Ovary (tissue), 9 donors: Measurements from ENCODE around the gene CD244. TPM values are rescaled to one million over a fixed set of nuclear protein-coding genes. Genes with fewer than 3 reads are reported as not detected.
A peak's percentile ranks its signal among the peaks of the same experiment; 100 is the strongest.

Experiments used
- DNase-seq, 5 donors: peaks; one replicate each; pipeline ENCODE4 v3.0.0-alpha.2; 2019 to 2020
- H3K27ac ChIP-seq, 2 donors: fragments of 200-600 bp; one replicate each; pipeline versions ENCODE4 v1.5.1 to v1.8.0; 2019 to 2022
- H3K27me3 ChIP-seq: fragments of 200-600 bp; one replicate; pipeline ENCODE4 v1.8.0; 2022
- H3K36me3 ChIP-seq: fragments of 200-600 bp; sonication (generic); one replicate; pipeline ENCODE4 v1.5.1; 2019
- H3K4me1 ChIP-seq: one replicate; pipeline ENCODE4 v1.8.1; 2013; ENCODE audit warnings: mild to moderate bottlenecking, moderate library complexity; ENCODE audit not compliant: insufficient read depth
- H3K4me3 ChIP-seq: fragments of 200-600 bp; sonication (generic); one replicate; pipeline ENCODE4 v1.5.1; 2017
- H3K9me3 ChIP-seq, 2 donors: fragments of 200-600 bp in 1 of 2; sonication (generic) in 1 of 2; one replicate each; pipeline versions ENCODE4 v1.5.1 to v1.8.1; 2013 to 2019; ENCODE audit warnings: mild to moderate bottlenecking in 1 of 2, moderate library complexity in 1 of 2
- CTCF ChIP-seq, 3 donors: fragments of 450-650 bp in 2 of 3; fragments of 200-600 bp in 1 of 3; IDR thresholded peaks; one replicate each; pipeline versions ENCODE4 v1.5.1 to v1.8.0; 2016 to 2022; ENCODE audit warnings: antibody characterized with exemption in 3 of 3, mild to moderate bottlenecking in 1 of 3
- EP300 ChIP-seq: sonication (generic); formaldehyde crosslinking; IDR thresholded peaks from one replicate; pipeline ENCODE4 v1.6.1; 2017; ENCODE audit warnings: antibody characterized with exemption
- POLR2A ChIP-seq: fragments of 450-650 bp; IDR thresholded peaks from one replicate; pipeline ENCODE4 v1.6.1; 2017; ENCODE audit warnings: antibody characterized with exemption, mild to moderate bottlenecking, moderate library complexity
- WGBS, 3 donors: extraction: QIAGEN DNeasy Blood & Tissue Kit in 1 of 3; methylation state at CpG; one replicate each; pipeline versions ENCODE4 v1.1.5 to v1.1.7; 2013 to 2017; 5-methylcytosine and 5-hydroxymethylcytosine counted together
- intact Hi-C, 4 donors: fragments of 100-400 bp; cut with DNase I; formaldehyde crosslinking; loops; one replicate each; pipeline versions ENCODE4 v1.11.0 to v1.15.1; 2022 to 2023
- polyA plus RNA-seq, 2 donors: library from polyadenylated mRNA; stranded (reverse); fragments of 200-250 nt in 1 of 2; fragments of 350-450 nt in 1 of 2; fragmentation: Illumina TruSeq in 1 of 2; extraction: RNeasy Lipid Tissue Mini Kit (QIAGEN cat#74804) in 1 of 2; gene quantifications; one replicate each; pipeline ENCODE4 v1.2.3, GENCODE V29; 2013 to 2014
- total RNA-seq, 7 donors: library from RNA; depleted of rRNA in 2 of 7; stranded (reverse); fragments of >200 nt in 2 of 7; fragmentation: NEBNext Ultra II Directional in 3 of 7; extraction: Animal tissue kit (Norgen Biotek cat#: 25700) in 3 of 7; gene quantifications; one replicate each; pipeline versions ENCODE4 v1.1.0 to v1.2.4, GENCODE V29; 2016 to 2023
- donor health status: DM: no; HTN: no; CAD: no; lungs with moderate emphysema.
- donor health status: DM: no; HTN: no; CAD: no.
- donor health status: Bipolar disorder and iron deficiency.
- donor health status: DM: yes; HTN: yes; CAD: no.
- donor health status: DM: no; HTN: no; CAD: no.
- donor health status: DM: yes; HTN: yes; CAD: no.

Gene CD244
- total and polyA plus RNA-seq, 9 donors = 0.45 to 3.1 (median 0.60) TPM

DNA sequence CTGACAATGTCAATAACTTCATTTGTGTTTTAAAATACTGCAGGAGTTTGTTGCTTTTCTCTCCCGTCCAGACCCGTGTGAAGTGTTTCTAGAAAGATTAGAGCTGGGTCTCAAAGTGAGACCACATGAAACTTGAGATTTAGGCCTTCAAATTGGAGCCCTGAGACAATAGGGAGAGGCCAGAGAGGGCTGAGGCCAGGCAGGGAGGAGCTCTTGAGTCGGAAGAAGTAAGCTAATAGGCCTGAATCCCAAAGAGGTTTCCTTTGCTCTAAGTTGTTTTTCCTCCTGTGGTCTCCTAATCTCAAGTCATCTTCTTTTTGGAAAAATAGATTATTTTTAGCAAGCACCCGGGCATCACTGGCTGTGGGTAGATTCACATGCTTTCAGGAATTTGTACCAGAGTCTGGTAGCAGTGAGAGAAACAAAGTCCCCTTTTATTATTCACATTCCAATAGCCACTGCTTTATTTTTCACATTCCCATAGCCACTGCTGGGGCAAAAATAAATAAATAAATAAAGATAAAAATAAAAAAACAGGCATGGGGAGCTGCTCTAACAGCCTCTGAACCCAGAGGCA lies 25.6 kb downstream of the CD244 start:
- no peaks in the 10 kb centered on the region for H3K36me3 ChIP-seq
- H3K4me1 ChIP-seq = peaks cover 4% of the 10 kb centered on the region
- TF ChIP-seq POLR2A (no peak), EP300 (no peak), CTCF (IDR thresholded peaks at IDR 0.05) (no peak)
- H3K9me3 ChIP-seq = no peaks in the 10 kb centered on the region
- no peak overlapping the region for H3K4me3 ChIP-seq
- no peak overlapping the region for H3K27ac ChIP-seq
- no peaks in the 10 kb centered on the region for H3K27me3 ChIP-seq
- intact Hi-C loops = loop anchor here in 2 of 4 donors (5.0 to 10.0 kb wide), 2 partner anchors 115 to 258 kb away; partner anchors contain the start of genes ITLN2 (in 1 of the 2) and KLHDC9 (in 1 of the 2)
- no peak for DNase-seq
- 39 to 43% (median 41%) methylated on average over 4 of the region's 4 CpGs for WGBS, 3 donors

DNA sequence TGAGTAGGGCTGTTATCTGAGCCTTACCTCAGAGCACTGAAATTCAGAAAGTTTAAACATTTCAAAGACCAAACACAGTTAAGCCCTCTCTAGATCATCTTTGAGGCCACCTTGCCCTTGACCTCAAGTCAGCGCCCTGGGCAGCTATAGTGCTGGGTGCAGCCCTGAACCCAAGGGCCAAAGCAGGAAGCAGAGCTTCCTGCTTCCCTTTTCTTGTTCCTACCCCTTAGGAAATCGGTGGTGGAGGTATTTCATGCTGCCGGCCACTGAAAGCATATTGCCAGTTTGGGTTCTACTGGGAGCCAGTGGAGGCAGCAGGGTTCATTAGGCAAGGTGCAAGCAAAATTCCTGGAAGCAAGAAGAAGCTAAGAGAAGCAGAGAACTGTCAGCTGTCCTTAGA lies 26.1 kb downstream of the CD244 start:
- no peak for DNase-seq
- no peaks in the 10 kb centered on the region for H3K27me3 ChIP-seq
- no peak overlapping the region for H3K27ac ChIP-seq
- 45 to 74% (median 64%) methylated on average over 3 of the region's 3 CpGs for WGBS, 3 donors
- H3K4me3 ChIP-seq = no peak overlapping the region
- no peaks in the 10 kb centered on the region for H3K36me3 ChIP-seq
- H3K9me3 ChIP-seq = no peaks in the 10 kb centered on the region
- intact Hi-C loops = loop anchor here in 2 of 4 donors (5.0 to 10.0 kb wide), 2 partner anchors 116 to 258 kb away; partner anchors contain the start of genes ITLN2 (in 1 of the 2) and KLHDC9 (in 1 of the 2)
- H3K4me1 ChIP-seq = peaks cover 4% of the 10 kb centered on the region
- TF ChIP-seq EP300 = no peak
- TF ChIP-seq POLR2A = no peak
- no peak for TF ChIP-seq CTCF (IDR thresholded peaks at IDR 0.05)

GRCh38 chr1:160835751-160836150 lies 26.9 kb downstream of the CD244 start:
- intact Hi-C loops = loop anchor here in 2 of 4 donors (5.0 to 10.0 kb wide), 2 partner anchors 117 to 259 kb away; partner anchors contain the start of genes ITLN2 (in 1 of the 2) and KLHDC9 (in 1 of the 2)
- Histone ChIP-seq H3K9me3 (no peaks in the 10 kb centered on the region), H3K4me1 (peaks cover 4% of the 10 kb centered on the region), H3K4me3 (no peak overlapping the region), H3K27me3 (no peaks in the 10 kb centered on the region), H3K36me3 (no peaks in the 10 kb centered on the region), H3K27ac (no peak overlapping the region)
- no peak for DNase-seq
- WGBS, 3 donors = 82 to 84% (median 84%) methylated on average over 3 of the region's 3 CpGs
- TF ChIP-seq CTCF (IDR thresholded peaks at IDR 0.05) (no peak), EP300 (no peak), POLR2A (no peak)

DNA sequence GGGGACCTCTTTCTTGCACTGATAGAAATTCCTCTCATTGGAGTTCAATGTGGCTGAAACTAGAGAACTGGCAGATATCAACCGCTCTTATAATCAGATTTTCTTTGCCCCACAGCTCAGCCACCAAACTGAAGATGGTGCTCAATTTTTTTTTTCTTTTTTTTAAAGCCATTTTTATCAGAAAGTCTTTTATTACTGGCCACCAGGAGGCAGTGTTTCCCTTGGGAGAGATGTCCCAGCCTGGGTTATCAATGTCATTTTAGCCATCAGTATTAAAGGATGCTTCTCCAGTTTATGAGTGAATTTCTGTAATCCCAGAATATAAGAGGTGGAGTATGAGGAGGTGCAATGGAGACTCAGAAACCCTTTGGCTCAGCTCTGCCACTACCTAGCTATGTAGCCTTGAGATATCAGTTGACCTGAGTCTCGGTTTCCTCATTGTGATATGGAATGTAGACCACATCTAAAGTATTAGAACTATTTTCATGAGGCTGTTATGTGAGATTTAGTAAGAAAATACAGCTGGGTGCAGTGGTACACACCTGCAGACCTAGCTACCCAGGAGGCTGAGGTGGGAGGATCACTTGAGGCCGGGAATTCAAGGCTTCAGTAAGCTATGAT lies 27.6 kb downstream of the CD244 start:
- Histone ChIP-seq H3K9me3 (no peaks in the 10 kb centered on the region), H3K4me3 (no peak overlapping the region), H3K36me3 (no peaks in the 10 kb centered on the region), H3K27ac (no peak overlapping the region), H3K27me3 (no peaks in the 10 kb centered on the region), H3K4me1 (peaks cover 4% of the 10 kb centered on the region)
- intact Hi-C loops = loop anchor here in 2 of 4 donors (5.0 to 10.0 kb wide), 3 partner anchors 108 to 260 kb away; partner anchors contain the start of genes ITLN2 (in 1 of the 2) and KLHDC9 (in 1 of the 2)
- DNase-seq = peak in 1 of 5 donors; percentile 42
- 82 to 92% (median 84%) methylated on average over 3 of the region's 3 CpGs for WGBS, 3 donors
- TF ChIP-seq EP300 = no peak
- peak in 2 of 3 donors; percentile 49 to 61 for TF ChIP-seq CTCF (IDR thresholded peaks at IDR 0.05)
